GM10266 (cell line): ENCODE data around the gene FYCO1.

Experiments
- DNase-seq: peaks from one replicate; pipeline ENCODE4 v3.0.0; 2012; ENCODE audit errors: extremely low spot score
- TF ChIP-seq, protein P1 (sequence below): IDR thresholded peaks from 2 replicates; pipeline ENCODE4 v1.5.1; 2012; ENCODE audit warnings: mild to moderate bottlenecking, low read depth; ENCODE audit not compliant: control insufficient read depth, insufficient read depth; ENCODE audit errors: missing control alignments

FYCO1 gene

DNA sequence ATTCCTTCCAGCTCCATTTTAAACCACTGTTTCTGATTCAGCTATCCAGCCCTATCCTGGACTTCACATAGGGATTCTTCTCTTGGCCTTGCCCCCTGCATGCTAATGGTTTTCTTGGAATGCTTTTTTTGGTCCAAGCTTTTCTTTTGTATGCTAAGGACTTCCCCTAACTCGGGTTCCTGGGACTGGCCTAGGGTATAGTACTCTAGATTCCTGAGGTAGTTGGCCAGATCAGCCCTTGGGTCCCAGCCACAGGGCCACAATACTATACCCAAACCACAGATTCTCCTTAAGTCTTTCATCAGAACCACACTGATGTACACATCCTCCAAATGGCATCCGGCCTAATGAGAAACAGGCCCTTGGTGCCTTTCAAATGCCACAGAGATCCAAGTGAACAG is 2.8 kb downstream of the FYCO1 start:
- no peak for DNase-seq

DNA sequence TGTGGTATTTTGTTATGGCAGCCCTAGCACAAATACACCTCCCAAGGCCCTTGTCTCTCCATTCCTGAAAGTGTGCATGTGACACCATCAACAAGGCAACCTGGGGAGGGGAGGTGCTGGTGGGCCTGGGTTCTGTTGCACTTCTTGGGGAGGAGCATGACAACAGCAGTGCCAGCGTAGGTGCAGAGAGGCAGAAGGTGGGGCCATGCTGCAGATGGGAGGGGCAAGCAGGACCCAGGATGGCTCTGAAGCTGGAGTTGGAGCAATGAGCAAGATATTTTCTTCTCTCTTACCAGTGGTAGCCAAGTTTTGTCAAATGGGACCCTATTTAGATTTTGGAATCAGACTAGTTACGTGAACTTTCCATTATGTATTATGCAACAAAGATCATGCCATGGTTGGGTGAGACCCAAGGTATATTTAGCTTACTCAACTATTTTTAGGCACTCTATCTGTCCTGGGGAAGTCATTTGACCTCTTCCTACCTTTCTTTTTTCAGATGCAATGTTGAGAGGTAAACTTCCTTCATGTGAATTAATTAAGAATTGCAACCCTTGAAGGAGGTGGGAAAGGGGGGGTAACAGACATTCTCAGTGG is 3.4 kb downstream of the FYCO1 start:
- DNase-seq: no peak
- TF ChIP-seq, protein P1, sequence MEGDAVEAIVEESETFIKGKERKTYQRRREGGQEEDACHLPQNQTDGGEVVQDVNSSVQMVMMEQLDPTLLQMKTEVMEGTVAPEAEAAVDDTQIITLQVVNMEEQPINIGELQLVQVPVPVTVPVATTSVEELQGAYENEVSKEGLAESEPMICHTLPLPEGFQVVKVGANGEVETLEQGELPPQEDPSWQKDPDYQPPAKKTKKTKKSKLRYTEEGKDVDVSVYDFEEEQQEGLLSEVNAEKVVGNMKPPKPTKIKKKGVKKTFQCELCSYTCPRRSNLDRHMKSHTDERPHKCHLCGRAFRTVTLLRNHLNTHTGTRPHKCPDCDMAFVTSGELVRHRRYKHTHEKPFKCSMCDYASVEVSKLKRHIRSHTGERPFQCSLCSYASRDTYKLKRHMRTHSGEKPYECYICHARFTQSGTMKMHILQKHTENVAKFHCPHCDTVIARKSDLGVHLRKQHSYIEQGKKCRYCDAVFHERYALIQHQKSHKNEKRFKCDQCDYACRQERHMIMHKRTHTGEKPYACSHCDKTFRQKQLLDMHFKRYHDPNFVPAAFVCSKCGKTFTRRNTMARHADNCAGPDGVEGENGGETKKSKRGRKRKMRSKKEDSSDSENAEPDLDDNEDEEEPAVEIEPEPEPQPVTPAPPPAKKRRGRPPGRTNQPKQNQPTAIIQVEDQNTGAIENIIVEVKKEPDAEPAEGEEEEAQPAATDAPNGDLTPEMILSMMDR: no peak

More for the DNA sequence above, 2.8 kb downstream of the FYCO1 start:
- TF ChIP-seq, protein P1: no peak

DNA sequence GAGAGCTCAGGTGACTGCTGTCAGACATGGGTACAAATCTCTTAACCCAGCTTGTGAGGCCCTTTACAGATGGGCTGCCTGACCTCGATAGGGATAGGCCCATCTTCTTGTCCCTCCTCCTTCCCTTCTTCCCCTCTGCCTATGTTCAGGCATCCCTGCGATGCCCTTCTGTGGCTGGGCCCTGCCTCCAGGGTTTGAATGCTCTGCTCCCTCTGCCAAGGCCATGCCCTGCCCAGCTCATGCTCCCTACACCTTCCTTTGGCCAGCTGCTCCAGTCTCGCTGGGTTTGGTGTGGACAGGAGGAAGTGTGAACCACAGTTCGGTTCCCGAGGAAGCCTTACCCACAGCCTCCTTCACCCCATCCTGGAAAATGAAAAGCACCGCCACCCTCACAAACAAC is 4.3 kb downstream of the FYCO1 start:
- TF ChIP-seq, protein P1: no peak
- DNase-seq: no peak

DNA sequence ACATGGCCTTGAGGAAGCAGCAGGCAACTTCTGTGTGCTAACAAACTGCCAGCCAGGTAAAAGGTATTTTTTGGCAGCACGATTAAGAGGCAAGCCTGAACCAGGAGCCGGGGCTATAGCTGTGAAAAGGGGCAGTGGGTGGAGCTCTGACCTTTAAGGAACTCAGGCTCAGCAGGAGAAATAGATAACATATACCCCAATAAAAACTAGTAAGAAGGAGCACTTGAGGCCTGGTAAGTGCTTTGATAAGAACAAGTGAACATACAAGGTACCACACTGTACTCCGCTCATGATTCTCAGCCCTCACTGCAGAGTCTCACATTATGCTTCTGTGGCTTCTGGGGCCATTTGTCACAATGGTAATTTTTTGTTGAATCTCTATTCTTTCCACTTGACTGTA is 5.4 kb downstream of the FYCO1 start:
- TF ChIP-seq, protein P1: no peak
- DNase-seq: no peak

DNA sequence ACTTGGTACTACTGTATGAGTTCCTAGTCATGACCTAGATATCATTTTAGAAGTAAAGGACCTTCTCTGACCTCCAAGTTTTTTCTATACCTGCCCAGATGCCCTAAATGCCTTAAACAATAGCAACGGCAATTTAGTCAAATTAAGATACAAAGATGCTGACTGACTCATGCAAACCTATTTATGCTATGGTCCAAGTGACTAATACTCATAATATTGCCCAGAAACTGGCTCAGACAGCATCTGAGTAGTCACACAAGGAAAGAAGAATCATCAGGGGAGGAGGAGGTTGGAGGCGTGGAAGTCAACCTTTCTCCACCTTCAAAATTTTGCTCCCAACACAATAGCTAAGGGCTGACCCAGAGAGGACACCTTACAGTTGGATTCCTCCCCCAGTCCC is 6.8 kb downstream of the FYCO1 start:
- DNase-seq: no peak
- TF ChIP-seq, protein P1: no peak

DNA sequence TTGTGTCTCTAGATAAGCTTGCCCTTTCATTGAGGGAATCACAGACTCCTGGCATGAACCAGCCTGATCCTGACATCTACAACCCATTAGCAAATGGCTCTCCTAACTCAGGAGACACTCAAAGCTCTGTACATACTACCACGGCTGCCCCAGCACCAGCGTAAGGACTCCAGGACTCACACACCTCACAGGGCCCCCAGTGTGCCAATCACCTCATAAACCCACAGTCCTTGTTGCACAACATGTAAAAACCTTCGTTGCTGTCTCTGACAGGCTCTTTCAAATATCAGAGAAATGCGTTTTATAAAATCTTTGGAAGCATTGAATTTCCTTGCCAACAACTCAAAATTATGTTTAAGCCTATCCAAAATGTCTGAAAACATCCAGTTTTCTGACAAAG is 7.3 kb downstream of the FYCO1 start:
- no peak for DNase-seq
- TF ChIP-seq, protein P1: no peak

DNA sequence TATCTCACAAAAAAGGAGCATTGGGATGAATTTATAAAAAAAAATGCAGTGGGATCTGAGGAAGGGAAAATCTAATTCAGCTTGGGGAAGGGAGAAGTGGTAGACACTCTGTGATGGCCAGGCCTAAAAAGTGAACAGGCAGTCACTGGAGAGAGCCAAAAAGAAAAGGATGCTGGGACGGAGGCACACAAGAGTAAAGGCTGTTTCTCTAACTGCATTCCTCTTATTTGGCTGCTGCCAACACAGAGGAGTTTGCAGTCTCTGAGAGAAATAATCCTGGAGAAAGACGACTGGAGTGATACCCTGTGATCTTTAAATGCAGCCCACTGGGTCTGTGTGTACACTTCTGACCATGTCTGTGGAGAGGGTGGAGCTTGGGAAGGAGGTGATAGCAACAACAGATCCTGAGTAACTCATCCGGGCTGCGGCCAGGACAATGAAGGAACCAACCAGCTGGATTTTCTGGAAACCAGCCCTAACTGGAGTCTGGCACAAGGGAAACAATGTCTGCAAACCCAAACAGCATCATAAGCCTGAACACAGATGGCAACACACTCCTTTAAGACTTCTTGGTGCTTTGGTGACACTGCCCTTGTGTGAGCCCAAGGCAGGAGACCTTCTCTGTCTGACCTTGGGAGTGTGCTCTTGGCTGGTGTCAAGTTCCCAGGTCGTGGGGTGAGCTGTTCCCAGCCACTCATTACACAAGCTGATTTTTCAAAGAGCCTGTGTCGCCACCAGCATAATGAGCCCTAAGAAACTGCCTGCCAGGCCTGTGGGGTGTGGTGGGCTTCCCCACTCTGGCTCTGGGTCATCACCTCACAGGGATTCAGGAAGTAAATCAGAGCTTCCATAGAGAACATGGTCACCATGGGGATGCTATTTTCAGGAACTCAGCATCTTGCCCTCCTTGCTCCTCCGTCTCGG is 8.0 kb downstream of the FYCO1 start:
- TF ChIP-seq, protein P1: no peak
- DNase-seq: no peak
